Parathyroid adenoma (tissue), 2 donors: ENCODE results near the gene AMPD3.

Experiments
- H2AFZ ChIP-seq: fragments of 300-600 bp; sonication (generic); one replicate; pipeline ENCODE4 v1.7.0; 2017; ENCODE audit warnings: antibody characterized with exemption, mild to moderate bottlenecking
- H3K27ac ChIP-seq: fragments of 300-600 bp; sonication (generic); one replicate; pipeline ENCODE4 v1.7.0; 2017
- H3K27me3 ChIP-seq: fragments of 300-600 bp; sonication (generic); one replicate; pipeline ENCODE4 v1.7.0; 2017; ENCODE audit warnings: low read length; ENCODE audit not compliant: control insufficient read depth, insufficient read depth
- H3K36me3 ChIP-seq: fragments of 300-600 bp; sonication (generic); one replicate; pipeline ENCODE4 v1.7.0; 2017; ENCODE audit warnings: low read length; ENCODE audit not compliant: control insufficient read depth, insufficient read depth
- H3K4me1 ChIP-seq: fragments of 300-600 bp; sonication (generic); one replicate; pipeline ENCODE4 v1.7.0; 2017; ENCODE audit warnings: control low read depth
- H3K4me2 ChIP-seq: fragments of 300-600 bp; sonication (generic); one replicate; pipeline ENCODE4 v1.7.0; 2017; ENCODE audit warnings: low read length
- H3K4me3 ChIP-seq: fragments of 300-600 bp; sonication (generic); one replicate; pipeline ENCODE4 v1.7.0; 2017; ENCODE audit warnings: low read depth, low read length
- H3K79me2 ChIP-seq: fragments of 300-600 bp; sonication (generic); one replicate; pipeline ENCODE4 v1.7.0; 2017; ENCODE audit warnings: control low read depth
- H3K9ac ChIP-seq: fragments of 300-600 bp; sonication (generic); one replicate; pipeline ENCODE4 v1.7.0; 2017; ENCODE audit warnings: mild to moderate bottlenecking
- H3K9me3 ChIP-seq: fragments of 300-600 bp; sonication (generic); one replicate; pipeline ENCODE4 v1.7.0; 2017; ENCODE audit warnings: low read length; ENCODE audit not compliant: control insufficient read depth
- TF ChIP-seq, protein P1 (sequence below): fragments of 300-600 bp; sonication (generic); IDR thresholded peaks from one replicate; pipeline ENCODE4 v1.7.0; 2017; ENCODE audit warnings: antibody characterized with exemption, mild to moderate bottlenecking
- donor health status: primary hyperparathyroidism.

AMPD3 gene

DNA sequence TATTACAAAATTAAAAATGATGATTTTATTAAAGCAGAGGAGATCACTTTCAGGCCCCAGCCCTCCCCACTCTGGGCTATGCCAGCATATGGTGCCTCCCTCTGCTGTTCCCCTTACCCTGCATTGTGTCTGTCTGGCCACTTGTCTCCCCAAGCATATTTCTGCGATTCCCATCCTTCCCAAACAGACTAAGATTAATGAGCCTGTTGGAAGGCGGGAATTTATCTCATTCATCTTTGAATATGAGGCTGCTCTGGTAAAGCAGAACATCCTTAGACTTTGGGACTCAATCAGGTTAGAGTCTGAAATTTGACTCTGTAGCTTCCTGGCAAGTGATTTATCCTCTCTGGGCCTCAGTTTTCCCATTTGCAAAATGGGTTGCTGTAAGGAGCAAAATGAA is 25.7 kb downstream of the AMPD3 start:
- Histone ChIP-seq H3K9ac (no peak overlapping the region), H3K36me3 (no peaks in the 10 kb centered on the region), H3K4me2 (no peak overlapping the region)

DNA sequence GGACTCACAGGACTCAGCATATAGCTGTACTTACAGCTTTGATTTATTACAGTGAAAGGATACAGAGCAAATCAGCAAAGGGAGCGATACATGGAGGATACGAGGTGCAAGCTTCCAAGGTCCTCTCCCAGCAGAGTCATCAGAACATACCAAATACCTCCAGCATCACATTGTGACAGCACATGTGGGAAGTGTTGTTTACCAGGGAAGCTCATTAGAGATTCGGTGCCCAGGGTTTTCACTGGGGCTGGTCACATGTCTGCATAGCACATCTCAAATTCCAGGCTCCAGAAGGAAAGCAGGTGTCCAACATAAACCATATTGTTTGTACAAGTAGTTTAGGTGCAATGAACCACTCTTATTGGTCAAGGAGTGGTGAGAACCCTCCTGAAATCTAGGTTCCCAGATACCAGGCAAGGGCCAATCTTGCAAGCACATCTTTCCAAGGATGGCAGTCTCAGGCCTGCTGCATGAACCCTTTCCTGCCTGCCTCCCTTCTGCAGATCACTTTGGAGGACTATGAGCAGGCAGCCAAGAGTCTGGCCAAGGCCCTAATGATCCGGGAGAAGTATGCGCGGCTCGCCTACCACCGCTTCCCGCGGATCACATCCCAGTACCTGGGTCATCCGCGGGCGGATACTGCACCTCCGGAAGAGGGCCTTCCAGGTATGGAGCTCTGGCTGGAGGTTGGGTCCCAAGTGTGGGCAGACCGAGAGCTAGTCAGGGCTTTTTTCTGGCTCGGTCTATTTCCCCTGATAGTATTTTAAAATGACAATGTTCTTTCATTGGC is 26.7 kb downstream of the AMPD3 start:
- H3K27me3 ChIP-seq, result no peaks in the 10 kb centered on the region
- TF ChIP-seq, protein P1, sequence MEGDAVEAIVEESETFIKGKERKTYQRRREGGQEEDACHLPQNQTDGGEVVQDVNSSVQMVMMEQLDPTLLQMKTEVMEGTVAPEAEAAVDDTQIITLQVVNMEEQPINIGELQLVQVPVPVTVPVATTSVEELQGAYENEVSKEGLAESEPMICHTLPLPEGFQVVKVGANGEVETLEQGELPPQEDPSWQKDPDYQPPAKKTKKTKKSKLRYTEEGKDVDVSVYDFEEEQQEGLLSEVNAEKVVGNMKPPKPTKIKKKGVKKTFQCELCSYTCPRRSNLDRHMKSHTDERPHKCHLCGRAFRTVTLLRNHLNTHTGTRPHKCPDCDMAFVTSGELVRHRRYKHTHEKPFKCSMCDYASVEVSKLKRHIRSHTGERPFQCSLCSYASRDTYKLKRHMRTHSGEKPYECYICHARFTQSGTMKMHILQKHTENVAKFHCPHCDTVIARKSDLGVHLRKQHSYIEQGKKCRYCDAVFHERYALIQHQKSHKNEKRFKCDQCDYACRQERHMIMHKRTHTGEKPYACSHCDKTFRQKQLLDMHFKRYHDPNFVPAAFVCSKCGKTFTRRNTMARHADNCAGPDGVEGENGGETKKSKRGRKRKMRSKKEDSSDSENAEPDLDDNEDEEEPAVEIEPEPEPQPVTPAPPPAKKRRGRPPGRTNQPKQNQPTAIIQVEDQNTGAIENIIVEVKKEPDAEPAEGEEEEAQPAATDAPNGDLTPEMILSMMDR, result no peak
- no peak overlapping the region for H3K4me2 ChIP-seq
- no peak overlapping the region for H3K9ac ChIP-seq
- H3K4me1 ChIP-seq, result peaks cover 7% of the 10 kb centered on the region
- H3K36me3 ChIP-seq, result no peaks in the 10 kb centered on the region
- no peaks in the 10 kb centered on the region for H3K9me3 ChIP-seq
- H2AFZ ChIP-seq, result no peak overlapping the region
- no peak overlapping the region for H3K27ac ChIP-seq
- H3K4me3 ChIP-seq, result no peak overlapping the region
- no peaks in the 10 kb centered on the region for H3K79me2 ChIP-seq

More for the DNA sequence above, 25.7 kb downstream of the AMPD3 start:
- Histone ChIP-seq H3K9me3 (no peaks in the 10 kb centered on the region), H3K27me3 (no peaks in the 10 kb centered on the region), H3K27ac (no peak overlapping the region), H3K4me1 (peaks cover 7% of the 10 kb centered on the region), H2AFZ (no peak overlapping the region), H3K79me2 (no peaks in the 10 kb centered on the region), H3K4me3 (no peak overlapping the region)
- TF ChIP-seq, protein P1, result no peak

DNA sequence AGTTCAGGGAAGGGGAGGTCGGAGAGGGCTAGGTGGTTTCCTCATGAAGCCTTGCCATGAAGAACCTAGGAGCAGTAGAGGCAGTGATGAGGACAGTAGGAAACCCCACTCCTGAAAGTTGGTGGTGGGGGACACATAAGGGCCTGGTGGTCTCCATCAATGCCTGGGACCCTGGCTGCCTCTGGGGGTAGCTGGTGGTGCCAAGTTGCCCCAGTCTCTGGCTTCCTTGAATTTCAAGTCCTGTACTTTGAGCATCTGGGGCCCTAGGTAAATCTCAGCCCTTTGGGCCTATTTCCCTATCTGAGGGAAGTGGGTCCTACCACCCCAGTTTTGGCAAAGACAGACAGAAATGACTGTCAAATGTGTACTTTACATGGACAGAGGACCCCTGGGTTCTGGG is 28.1 kb downstream of the AMPD3 start:
- Histone ChIP-seq H3K27me3 (no peaks in the 10 kb centered on the region), H3K9me3 (no peaks in the 10 kb centered on the region), H3K79me2 (no peaks in the 10 kb centered on the region), H3K4me1 (peaks cover 7% of the 10 kb centered on the region), H3K4me2 (no peak overlapping the region), H3K36me3 (no peaks in the 10 kb centered on the region), H3K9ac (no peak overlapping the region), H3K4me3 (no peak overlapping the region), H3K27ac (no peak overlapping the region), H2AFZ (no peak overlapping the region)
- TF ChIP-seq, protein P1, result no peak

DNA sequence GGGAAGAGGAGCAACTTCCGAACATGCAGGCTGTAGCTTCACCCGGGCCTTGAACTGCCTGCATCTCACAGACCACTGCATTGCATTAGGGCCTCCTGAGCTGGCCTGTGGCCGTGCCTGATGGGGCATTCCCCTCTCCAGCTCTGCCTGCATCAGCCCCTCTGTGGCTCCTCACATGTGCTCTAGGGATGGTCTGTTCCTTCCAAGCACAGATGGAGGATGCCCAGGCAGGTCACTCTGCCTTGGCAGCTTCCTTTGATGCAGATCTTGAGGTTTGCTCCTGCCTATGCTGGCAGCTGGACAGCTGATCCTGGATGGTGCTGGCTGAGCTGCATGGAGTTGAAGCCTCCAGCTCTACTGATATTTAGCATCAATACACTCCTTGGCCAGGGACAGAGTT is 28.5 kb downstream of the AMPD3 start:
- H2AFZ ChIP-seq, result no peak overlapping the region
- H3K4me1 ChIP-seq, result peaks cover 7% of the 10 kb centered on the region
- H3K27me3 ChIP-seq, result no peaks in the 10 kb centered on the region
- no peak overlapping the region for H3K4me2 ChIP-seq
- TF ChIP-seq, protein P1, result no peak
- H3K27ac ChIP-seq, result no peak overlapping the region
- no peak overlapping the region for H3K9ac ChIP-seq
- H3K9me3 ChIP-seq, result no peaks in the 10 kb centered on the region
- H3K36me3 ChIP-seq, result no peaks in the 10 kb centered on the region
- no peak overlapping the region for H3K4me3 ChIP-seq
- H3K79me2 ChIP-seq, result no peaks in the 10 kb centered on the region
